PFSK-1 (cell line): ENCODE data around the gene LSM14B.

ENCODE experiments used
- POLR2AphosphoS5 ChIP-seq: IDR thresholded peaks from 2 replicates; pipeline ENCODE4 v1.6.1; 2012; ENCODE audit warnings: low read depth, mild to moderate bottlenecking, control low read depth, low read length, moderate library complexity
- SIN3A ChIP-seq: IDR thresholded peaks from 2 replicates; pipeline ENCODE4 v1.6.1; 2012; ENCODE audit warnings: mild to moderate bottlenecking, low read length, moderate library complexity, borderline replicate concordance; ENCODE audit not compliant: insufficient read depth
- TAF1 ChIP-seq: IDR thresholded peaks from 2 replicates; pipeline ENCODE4 v1.6.1; 2012; ENCODE audit warnings: low read length, control low read depth, borderline replicate concordance; ENCODE audit not compliant: insufficient read depth
- TF ChIP-seq, protein P1 (sequence below), 2 experiments: IDR thresholded peaks; 2 replicates each; pipeline versions ENCODE4 v1.6.1 to v1.8.0; 2011 to 2012; ENCODE audit warnings: low read depth in 2 of 2, low read length in 2 of 2, control low read depth in 1 of 2, inconsistent platforms in 1 of 2, mild to moderate bottlenecking in 1 of 2, moderate library complexity in 1 of 2; ENCODE audit not compliant: insufficient read depth in 1 of 2

- TF ChIP-seq POLR2AphosphoS5 (no peak), SIN3A (no peak), TAF1 (no peak)
- TF ChIP-seq, protein P1, sequence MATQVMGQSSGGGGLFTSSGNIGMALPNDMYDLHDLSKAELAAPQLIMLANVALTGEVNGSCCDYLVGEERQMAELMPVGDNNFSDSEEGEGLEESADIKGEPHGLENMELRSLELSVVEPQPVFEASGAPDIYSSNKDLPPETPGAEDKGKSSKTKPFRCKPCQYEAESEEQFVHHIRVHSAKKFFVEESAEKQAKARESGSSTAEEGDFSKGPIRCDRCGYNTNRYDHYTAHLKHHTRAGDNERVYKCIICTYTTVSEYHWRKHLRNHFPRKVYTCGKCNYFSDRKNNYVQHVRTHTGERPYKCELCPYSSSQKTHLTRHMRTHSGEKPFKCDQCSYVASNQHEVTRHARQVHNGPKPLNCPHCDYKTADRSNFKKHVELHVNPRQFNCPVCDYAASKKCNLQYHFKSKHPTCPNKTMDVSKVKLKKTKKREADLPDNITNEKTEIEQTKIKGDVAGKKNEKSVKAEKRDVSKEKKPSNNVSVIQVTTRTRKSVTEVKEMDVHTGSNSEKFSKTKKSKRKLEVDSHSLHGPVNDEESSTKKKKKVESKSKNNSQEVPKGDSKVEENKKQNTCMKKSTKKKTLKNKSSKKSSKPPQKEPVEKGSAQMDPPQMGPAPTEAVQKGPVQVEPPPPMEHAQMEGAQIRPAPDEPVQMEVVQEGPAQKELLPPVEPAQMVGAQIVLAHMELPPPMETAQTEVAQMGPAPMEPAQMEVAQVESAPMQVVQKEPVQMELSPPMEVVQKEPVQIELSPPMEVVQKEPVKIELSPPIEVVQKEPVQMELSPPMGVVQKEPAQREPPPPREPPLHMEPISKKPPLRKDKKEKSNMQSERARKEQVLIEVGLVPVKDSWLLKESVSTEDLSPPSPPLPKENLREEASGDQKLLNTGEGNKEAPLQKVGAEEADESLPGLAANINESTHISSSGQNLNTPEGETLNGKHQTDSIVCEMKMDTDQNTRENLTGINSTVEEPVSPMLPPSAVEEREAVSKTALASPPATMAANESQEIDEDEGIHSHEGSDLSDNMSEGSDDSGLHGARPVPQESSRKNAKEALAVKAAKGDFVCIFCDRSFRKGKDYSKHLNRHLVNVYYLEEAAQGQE (IDR thresholded peaks at IDR 0.05; ENCODE audit: insufficient read depth in 1 of 2, low read depth in 2 of 2, low read length in 2 of 2) = no peak
Measured at GRCh38 chr20:62159839-62160238, 37.6 kb downstream of the LSM14B start.
